IPS-11a (cell line): ENCODE results near the gene CRBN.

Experiments used
- H3K4me3 ChIP-seq: one replicate; pipeline ENCODE4 v1.5.1; 2013; ENCODE audit warnings: low read depth, low read length, control low read depth

The CRBN gene

GRCh38 chr3:3179407-3180094 is at the start of gene CRBN:
TSS of gene CRBN (minus strand) at chr3:3179691. CDS start at chr3:3179687, 4 bp downstream.
- H3K4me3 ChIP-seq = peak within 1 kb of the TSS; percentile 90

GRCh38 chr3:3227640-3228039 is 48.1 kb upstream of the CRBN start:
- no peak overlapping the region for H3K4me3 ChIP-seq

- no peak overlapping the region for H3K4me3 ChIP-seq
These were observed 42.0 kb upstream of the CRBN start for GRCh38 chr3:3221528-3221927.

- no peak overlapping the region for H3K4me3 ChIP-seq
These were observed 36.9 kb upstream of the CRBN start for GRCh38 chr3:3216401-3216800.

GRCh38 chr3:3212781-3213440 is 33.4 kb upstream of the CRBN start:
- no peak overlapping the region for H3K4me3 ChIP-seq

- no peak overlapping the region for H3K4me3 ChIP-seq
These were observed 30.2 kb upstream of the CRBN start for GRCh38 chr3:3209714-3210113.

- H3K4me3 ChIP-seq = no peak overlapping the region
These were observed 29.6 kb upstream of the CRBN start for GRCh38 chr3:3209057-3209456.

GRCh38 chr3:3201611-3202010 is 22.1 kb upstream of the CRBN start:
- no peak overlapping the region for H3K4me3 ChIP-seq

GRCh38 chr3:3200632-3201212 is 21.2 kb upstream of the CRBN start:
- no peak overlapping the region for H3K4me3 ChIP-seq

GRCh38 chr3:3199306-3199705 is 19.8 kb upstream of the CRBN start:
- H3K4me3 ChIP-seq = no peak overlapping the region

GRCh38 chr3:3196148-3196861 is 16.8 kb upstream of the CRBN start:
- no peak overlapping the region for H3K4me3 ChIP-seq

GRCh38 chr3:3194861-3195260 is 15.4 kb upstream of the CRBN start:
- no peak overlapping the region for H3K4me3 ChIP-seq

GRCh38 chr3:3192286-3192675 is 12.8 kb upstream of the CRBN start:
- H3K4me3 ChIP-seq = no peak overlapping the region

- H3K4me3 ChIP-seq = no peak overlapping the region
These were observed 12.3 kb upstream of the CRBN start for GRCh38 chr3:3191675-3192285.

- H3K4me3 ChIP-seq = no peak overlapping the region
These were observed 10.5 kb upstream of the CRBN start for GRCh38 chr3:3189961-3190360.

GRCh38 chr3:3189102-3189727 is 9.7 kb upstream of the CRBN start:
- no peak overlapping the region for H3K4me3 ChIP-seq

GRCh38 chr3:3184876-3185275 is 5.4 kb upstream of the CRBN start:
- no peak overlapping the region for H3K4me3 ChIP-seq

- H3K4me3 ChIP-seq = no peak overlapping the region
These were observed 965 bp upstream of the CRBN start for GRCh38 chr3:3180456-3180855.

- peak overlapping the region; percentile 90 for H3K4me3 ChIP-seq
These were observed 778 bp downstream of the CRBN start for GRCh38 chr3:3178498-3179328.
